OCI-LY1 (cell line): ENCODE results near the gene TAS2R60.
"Not testable (repeated sequence)": the region's sequence is repeated elsewhere in the genome, so short reads cannot be mapped to it uniquely, and the experiment has no call there.

Source experiments
- H2AFZ ChIP-seq: fragments of 200-600 bp; sonication (generic), shearing (Covaris generic); 2 replicates; pipeline ENCODE4 v1.6.0; 2014; ENCODE audit warnings: antibody characterized with exemption, mild to moderate bottlenecking, low read length
- H3F3A ChIP-seq: fragments of 200-600 bp; sonication (generic), shearing (Covaris generic); 2 replicates; pipeline ENCODE4 v1.6.0; 2014; ENCODE audit warnings: mild to moderate bottlenecking, antibody characterized with exemption, low read length, moderate library complexity; ENCODE audit not compliant: insufficient read depth
- H3K27ac ChIP-seq: fragments of 200-600 bp; sonication (generic); 2 replicates; pipeline ENCODE4 v1.5.1; 2014; ENCODE audit warnings: low read length, mixed run types, mild to moderate bottlenecking, low read depth; ENCODE audit not compliant: poor library complexity, severe bottlenecking
- H3K27me3 ChIP-seq: fragments of 200-600 bp; sonication (generic); 2 replicates; pipeline ENCODE4 v1.6.0; 2014; ENCODE audit warnings: antibody characterized with exemption, mild to moderate bottlenecking, low read length, moderate library complexity; ENCODE audit not compliant: insufficient read depth
- H3K36me3 ChIP-seq: fragments of 200-600 bp; sonication (generic); 2 replicates; pipeline ENCODE4 v1.6.1; 2014; ENCODE audit warnings: mild to moderate bottlenecking, antibody characterized with exemption, low read length, moderate library complexity, mixed read lengths; ENCODE audit not compliant: insufficient read depth
- H3K4me1 ChIP-seq: fragments of 200-600 bp; sonication (generic); 2 replicates; pipeline ENCODE4 v1.5.1; 2014; ENCODE audit warnings: mild to moderate bottlenecking, low read length, moderate library complexity; ENCODE audit not compliant: insufficient read depth, severe bottlenecking
- H3K4me2 ChIP-seq: fragments of 200-600 bp; sonication (generic), shearing (Covaris generic); 2 replicates; pipeline ENCODE4 v1.6.1; 2014; ENCODE audit warnings: low read length
- H3K4me3 ChIP-seq: fragments of 200-600 bp; sonication (generic); 2 replicates; pipeline ENCODE4 v1.5.1; 2014; ENCODE audit warnings: low read length, low read depth, mild to moderate bottlenecking, mixed read lengths; ENCODE audit not compliant: poor library complexity, severe bottlenecking
- H3K79me2 ChIP-seq: fragments of 200-600 bp; shearing (Covaris generic); 2 replicates; pipeline ENCODE4 v1.6.1; 2016; ENCODE audit warnings: mixed run types, low read length, mixed read lengths; ENCODE audit not compliant: insufficient read depth
- H3K9ac ChIP-seq: fragments of 200-600 bp; sonication (generic), shearing (Covaris generic); 2 replicates; pipeline ENCODE4 v1.6.1; 2014; ENCODE audit warnings: mild to moderate bottlenecking, low read length, mixed read lengths
- H3K9me2 ChIP-seq: fragments of 200-600 bp; sonication (generic), shearing (Covaris generic); 2 replicates; pipeline ENCODE4 v1.6.1; 2014; ENCODE audit warnings: low read depth, mild to moderate bottlenecking, low read length, mixed read lengths
- H3K9me3 ChIP-seq: fragments of 200-600 bp; shearing (Covaris generic); 2 replicates; pipeline ENCODE4 v1.6.1; 2014; ENCODE audit warnings: low read length, mixed read lengths
- H4K20me1 ChIP-seq: fragments of 200-600 bp; sonication (generic), shearing (Covaris generic); 2 replicates; pipeline ENCODE4 v1.6.0; 2016; ENCODE audit warnings: mild to moderate bottlenecking, low read length; ENCODE audit not compliant: insufficient read depth
- CTCF ChIP-seq: fragments of 200-600 bp; sonication (generic), shearing (Covaris generic); IDR thresholded peaks from 2 replicates; pipeline ENCODE4 v1.5.1; 2017; ENCODE audit warnings: mild to moderate bottlenecking, antibody characterized with exemption, low read length, moderate library complexity, mixed read lengths
- EZH2 ChIP-seq: fragments of 200-600 bp; sonication (generic), shearing (Covaris generic); IDR thresholded peaks from 2 replicates; pipeline ENCODE4 v1.8.0; 2017; ENCODE audit warnings: borderline replicate concordance, mixed run types, mild to moderate bottlenecking, antibody characterized with exemption, low read length, moderate library complexity, mixed read lengths

TAS2R60 gene

GRCh38 chr7:143419880-143420279 is 23.4 kb upstream of the TAS2R60 start:
- Histone ChIP-seq H3K4me2 (no peak overlapping the region), H3F3A (no peaks in the 10 kb centered on the region)

GRCh38 chr7:143420624-143421023 is 22.6 kb upstream of the TAS2R60 start:
- H3K36me3 ChIP-seq, H3K4me1 ChIP-seq, H4K20me1 ChIP-seq, H3K9me3 ChIP-seq, H3F3A ChIP-seq, H3K4me2 ChIP-seq, H3K27me3 ChIP-seq, H3K9me2 ChIP-seq, H3K79me2 ChIP-seq, H3K27ac ChIP-seq, H3K9ac ChIP-seq, H3K4me3 ChIP-seq, H2AFZ ChIP-seq: not testable (repeated sequence)

More at GRCh38 chr7:143419880-143420279, 23.4 kb upstream of the TAS2R60 start:
- Histone ChIP-seq H4K20me1 (no peaks in the 10 kb centered on the region), H3K36me3 (no peaks in the 10 kb centered on the region), H3K27me3 (peaks cover under 1% of the 10 kb centered on the region), H3K4me1 (no peaks in the 10 kb centered on the region), H2AFZ (no peak overlapping the region), H3K9me2 (no peaks in the 10 kb centered on the region), H3K27ac (no peak overlapping the region), H3K9me3 (no peaks in the 10 kb centered on the region), H3K4me3 (no peak overlapping the region), H3K79me2 (no peaks in the 10 kb centered on the region), H3K9ac (no peak overlapping the region)
- TF ChIP-seq CTCF (no peak), EZH2 (no peak)

GRCh38 chr7:143422033-143422432 is 21.2 kb upstream of the TAS2R60 start:
- Histone ChIP-seq H3K27ac (no peak overlapping the region), H3K27me3 (peaks cover 3% of the 10 kb centered on the region; the same call in 1 of the 2 replicates), H4K20me1 (no peaks in the 10 kb centered on the region), H3K4me2 (no peak overlapping the region), H3K79me2 (no peaks in the 10 kb centered on the region), H3K4me3 (no peak overlapping the region), H3K9ac (no peak overlapping the region), H3K9me2 (no peaks in the 10 kb centered on the region), H3K36me3 (no peaks in the 10 kb centered on the region), H3K4me1 (no peaks in the 10 kb centered on the region), H2AFZ (no peak overlapping the region), H3K9me3 (no peaks in the 10 kb centered on the region), H3F3A (no peaks in the 10 kb centered on the region)
- TF ChIP-seq EZH2 = no peak
- no peak for TF ChIP-seq CTCF

- not testable (repeated sequence) for H3K27ac ChIP-seq, H3K9ac ChIP-seq
Observed at GRCh38 chr7:143424476-143424875, 18.8 kb upstream of the TAS2R60 start.

More at GRCh38 chr7:143424476-143424875, 18.8 kb upstream of the TAS2R60 start:
- not testable (repeated sequence) for H3K36me3 ChIP-seq, H3K4me3 ChIP-seq, H3K79me2 ChIP-seq, H3K27me3 ChIP-seq, H3K9me2 ChIP-seq, H3K4me1 ChIP-seq, H2AFZ ChIP-seq, H3K9me3 ChIP-seq, H4K20me1 ChIP-seq, H3K4me2 ChIP-seq, H3F3A ChIP-seq
